Esophagus (tissue), 2 donors: ENCODE results near the gene JUP. TPM values are rescaled to one million over a fixed set of nuclear protein-coding genes. Genes with fewer than 3 reads are reported as not detected.
A peak's percentile ranks its signal among the peaks of the same experiment; 100 is the strongest.

Experiments
- H3K27ac ChIP-seq, 2 donors: one replicate each; pipeline ENCODE4 v1.5.1; 2013; ENCODE audit warnings: low read depth in 2 of 2, mild to moderate bottlenecking in 2 of 2, inconsistent platforms in 1 of 2, low read length in 1 of 2, moderate library complexity in 1 of 2
- H3K27me3 ChIP-seq, 2 donors: one replicate each; pipeline ENCODE4 v1.6.1; 2013; ENCODE audit warnings: low read length in 2 of 2, control low read depth in 1 of 2, mild to moderate bottlenecking in 1 of 2; ENCODE audit not compliant: insufficient read depth in 2 of 2, control insufficient read depth in 1 of 2
- H3K36me3 ChIP-seq, 2 donors: one replicate each; pipeline ENCODE4 v1.6.1; 2013; ENCODE audit warnings: low read length in 1 of 2; ENCODE audit not compliant: control insufficient read depth in 2 of 2, insufficient read depth in 2 of 2
- H3K4me1 ChIP-seq, 2 donors: one replicate each; pipeline ENCODE4 v1.6.1; 2013; ENCODE audit warnings: low read length in 1 of 2; ENCODE audit not compliant: control insufficient read depth in 2 of 2, insufficient read depth in 2 of 2
- H3K4me3 ChIP-seq, 2 donors: one replicate each; pipeline ENCODE4 v1.5.1; 2013; ENCODE audit warnings: low read length in 2 of 2, mild to moderate bottlenecking in 2 of 2, low read depth in 1 of 2, moderate library complexity in 1 of 2
- H3K9me3 ChIP-seq, 2 donors: one replicate each; pipeline ENCODE4 v1.6.1; 2013; ENCODE audit warnings: mild to moderate bottlenecking in 2 of 2, low read depth in 1 of 2, low read length in 1 of 2, moderate library complexity in 1 of 2; ENCODE audit not compliant: control insufficient read depth in 2 of 2, insufficient read depth in 1 of 2
- WGBS, 2 donors: extraction: QIAGEN DNeasy Blood & Tissue Kit; methylation state at CpG; one replicate each; pipeline ENCODE4 v1.1.7; 2013; 5-methylcytosine and 5-hydroxymethylcytosine counted together
- polyA plus RNA-seq, 2 donors: library from polyadenylated mRNA; stranded (reverse); fragments of 200-250 nt; gene quantifications; one replicate each; pipeline ENCODE4 v1.2.3, GENCODE V29; 2013
- donor health status: healthy with polysubstance abuse.
- donor health status: Bipolar disorder and iron deficiency.

Gene JUP
- polyA plus RNA-seq, 2 donors = 445 to 752 TPM

DNA sequence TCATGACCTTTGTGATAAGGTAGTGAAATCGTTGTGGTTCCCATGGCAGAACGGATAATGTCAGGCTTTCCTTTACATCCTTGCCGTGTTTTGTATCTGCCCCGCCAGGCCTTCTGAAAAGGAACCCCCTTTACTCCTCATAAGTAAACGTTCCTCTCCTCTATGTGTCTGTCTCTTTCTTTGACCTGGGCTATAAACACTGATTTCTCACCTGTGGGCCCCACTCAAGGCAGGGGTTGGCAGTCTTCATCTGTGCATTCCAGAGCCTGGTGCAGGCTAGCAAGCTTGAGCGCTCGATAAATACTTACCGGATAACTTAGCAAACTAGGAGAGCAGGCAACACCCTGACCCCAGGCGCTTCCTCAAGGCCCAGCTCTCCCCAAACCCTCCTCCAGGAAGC, 44.8 kb downstream of the JUP start:
- 67 to 72% methylated on average over 9 of the region's 9 CpGs for WGBS, 2 donors
- H3K4me1 ChIP-seq = no peaks in the 10 kb centered on the region
- no peaks in the 10 kb centered on the region for H3K9me3 ChIP-seq
- no peaks in the 10 kb centered on the region for H3K27me3 ChIP-seq
- H3K27ac ChIP-seq = no peak overlapping the region
- no peaks in the 10 kb centered on the region for H3K36me3 ChIP-seq
- H3K4me3 ChIP-seq = no peak overlapping the region

GRCh38 chr17:41740506-41740905, 46.0 kb downstream of the JUP start:
- Histone ChIP-seq H3K27me3 (no peaks in the 10 kb centered on the region), H3K9me3 (no peaks in the 10 kb centered on the region), H3K4me1 (no peaks in the 10 kb centered on the region), H3K27ac (no peak overlapping the region), H3K4me3 (no peak overlapping the region), H3K36me3 (no peaks in the 10 kb centered on the region)
- 91 to 94% methylated on average over 5 of the region's 5 CpGs for WGBS, 2 donors

DNA sequence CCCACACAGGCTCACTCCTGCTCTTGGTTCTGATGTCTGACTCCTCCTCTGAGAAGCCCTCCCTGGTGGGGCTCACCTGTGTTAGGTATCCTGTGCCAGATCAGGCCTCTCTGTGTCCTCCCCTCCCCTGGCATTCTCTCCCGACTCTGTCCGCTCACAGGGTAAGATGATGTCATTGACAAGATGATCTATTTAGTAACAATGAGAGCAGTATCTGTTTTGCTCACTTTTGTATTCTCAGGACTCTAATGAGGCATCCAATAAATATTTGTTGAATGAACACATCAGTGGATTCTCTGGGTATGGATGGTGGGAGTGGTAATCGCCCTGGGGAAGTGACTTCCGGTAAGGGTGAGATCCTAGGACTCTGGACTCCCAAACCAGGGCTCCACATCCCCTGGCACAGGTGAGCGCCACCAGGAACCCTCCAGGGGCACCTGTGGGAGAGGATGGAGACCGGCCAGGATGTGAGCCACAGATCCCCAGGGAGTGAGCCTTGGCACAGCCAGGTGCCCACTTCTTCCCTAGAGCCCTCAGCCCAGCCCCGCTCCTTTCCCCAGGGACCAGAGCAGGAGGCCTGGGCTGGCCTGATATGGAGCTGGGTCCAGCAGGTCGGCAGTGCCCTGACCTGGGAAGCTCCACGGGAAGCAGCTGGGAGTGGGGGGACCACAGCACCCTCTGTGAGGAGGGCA, 46.7 kb downstream of the JUP start:
- no peak overlapping the region for H3K4me3 ChIP-seq
- no peak overlapping the region for H3K27ac ChIP-seq
- 52 to 61% methylated on average over 9 of the region's 9 CpGs for WGBS, 2 donors
- H3K4me1 ChIP-seq = peaks cover 0 to 2% of the 10 kb centered on the region in 2 donors
- H3K9me3 ChIP-seq = no peaks in the 10 kb centered on the region
- no peaks in the 10 kb centered on the region for H3K27me3 ChIP-seq
- no peaks in the 10 kb centered on the region for H3K36me3 ChIP-seq

GRCh38 chr17:41738801-41739112, 47.8 kb downstream of the JUP start:
- no peaks in the 10 kb centered on the region for H3K27me3 ChIP-seq
- WGBS, 2 donors = 98 to 100% methylated on average over 3 to 5 of the region's 5 CpGs
- no peaks in the 10 kb centered on the region for H3K36me3 ChIP-seq
- no peaks in the 10 kb centered on the region for H3K9me3 ChIP-seq
- no peak overlapping the region for H3K4me3 ChIP-seq
- H3K27ac ChIP-seq = no peak overlapping the region
- peaks cover 0 to 13% of the 10 kb centered on the region in 2 donors for H3K4me1 ChIP-seq

DNA sequence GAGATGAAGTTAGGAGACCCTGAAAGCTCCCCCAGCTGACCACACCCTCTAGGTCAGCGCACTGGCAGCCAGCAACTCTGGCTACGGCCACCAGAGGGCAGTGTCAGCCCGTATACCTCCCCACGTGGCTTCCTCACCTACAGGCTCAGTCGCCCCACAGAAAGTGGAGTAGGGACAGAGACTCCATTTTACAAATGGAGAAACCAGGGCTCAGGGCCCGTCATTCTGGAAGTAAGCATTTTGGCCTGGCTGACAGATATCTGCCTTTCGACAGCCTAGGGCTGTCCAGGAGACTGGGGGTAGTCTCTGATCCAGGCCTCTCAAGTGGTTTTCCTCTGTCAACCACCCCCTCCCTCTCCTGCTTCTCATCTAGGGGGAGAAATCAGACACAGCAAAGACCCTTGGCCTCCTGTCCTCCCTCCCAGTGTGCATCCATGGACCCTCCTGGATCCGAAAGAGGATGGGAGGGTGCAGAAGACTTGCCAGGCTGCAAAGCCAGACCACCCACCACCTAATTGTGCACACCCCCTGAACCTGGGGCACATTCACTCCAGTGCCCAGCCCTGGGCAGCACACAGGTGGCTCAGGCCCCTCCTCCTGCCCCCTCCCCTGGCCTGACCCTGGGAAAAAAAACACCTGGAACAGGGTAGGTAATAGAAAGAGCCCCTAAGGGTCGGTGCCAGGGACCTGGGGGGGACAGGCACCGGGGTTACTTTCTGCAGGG, 48.3 kb downstream of the JUP start:
- Histone ChIP-seq H3K27me3 (no peaks in the 10 kb centered on the region), H3K4me1 (peaks cover 0 to 14% of the 10 kb centered on the region in 2 donors), H3K36me3 (no peaks in the 10 kb centered on the region), H3K9me3 (no peaks in the 10 kb centered on the region), H3K4me3 (no peak overlapping the region), H3K27ac (no peak overlapping the region)
- WGBS, 2 donors = 27 to 29% methylated on average over 10 of the region's 10 CpGs

DNA sequence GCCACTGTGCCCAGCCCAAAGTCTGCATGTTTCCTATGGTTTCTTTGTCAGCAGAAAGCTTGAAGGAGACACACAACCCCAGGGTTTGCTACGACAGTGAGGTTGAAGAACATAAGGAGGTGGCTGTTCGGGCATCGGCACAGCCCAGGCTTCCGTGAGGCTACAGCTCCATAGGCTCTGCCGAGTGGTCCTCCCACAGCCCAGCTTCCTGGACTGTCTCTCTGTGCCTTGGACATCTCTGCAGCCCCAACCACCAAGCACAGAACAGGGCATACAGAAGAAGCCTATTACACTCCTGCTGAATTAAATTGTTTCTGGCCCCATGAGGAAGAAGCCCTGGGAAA, 48.9 kb downstream of the JUP start:
- no peaks in the 10 kb centered on the region for H3K36me3 ChIP-seq
- no peaks in the 10 kb centered on the region for H3K27me3 ChIP-seq
- WGBS, 2 donors = 36 to 43% methylated on average over 5 of the region's 5 CpGs
- H3K4me1 ChIP-seq = peaks cover 0 to 14% of the 10 kb centered on the region in 2 donors
- no peak overlapping the region for H3K27ac ChIP-seq
- no peak overlapping the region for H3K4me3 ChIP-seq
- H3K9me3 ChIP-seq = no peaks in the 10 kb centered on the region

DNA sequence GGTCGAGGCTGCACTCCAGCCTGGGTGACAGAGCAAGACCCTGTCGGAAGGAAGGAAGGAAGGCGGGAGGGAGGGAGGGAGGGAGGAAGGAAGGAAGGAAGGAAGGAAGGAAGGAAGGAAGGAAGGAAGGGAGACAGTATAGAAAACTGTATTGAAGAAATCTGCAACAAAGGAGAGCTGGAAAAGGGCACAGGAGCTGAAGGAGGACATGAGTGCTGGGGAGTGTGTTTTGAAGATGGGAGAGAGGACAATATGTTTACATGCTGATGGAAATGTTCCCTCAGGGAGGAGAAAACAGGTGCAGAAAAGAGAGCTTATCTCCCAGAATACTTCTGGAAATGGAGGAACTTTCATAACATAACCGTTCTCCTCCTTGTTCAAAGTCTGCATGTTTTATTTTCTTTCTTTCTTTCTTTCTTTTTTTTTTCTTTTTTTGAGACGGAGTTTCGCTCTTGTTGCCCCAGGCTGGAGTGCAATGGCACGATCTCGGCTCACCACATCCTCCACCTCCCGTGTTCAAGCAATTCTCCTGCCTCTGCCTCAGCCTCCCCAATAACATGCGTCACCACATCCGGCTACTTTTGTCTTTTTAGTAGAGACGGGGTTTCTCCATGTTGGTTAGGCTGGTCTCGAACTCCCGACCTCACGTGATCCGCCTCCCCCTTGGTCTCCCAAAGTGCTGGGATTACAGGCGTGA, 49.4 kb downstream of the JUP start:
- H3K4me3 ChIP-seq = no peak overlapping the region
- no peak overlapping the region for H3K27ac ChIP-seq
- no peaks in the 10 kb centered on the region for H3K9me3 ChIP-seq
- H3K4me1 ChIP-seq = peaks cover 0 to 14% of the 10 kb centered on the region in 2 donors
- H3K27me3 ChIP-seq = no peaks in the 10 kb centered on the region
- WGBS, 2 donors = 54 to 57% methylated on average over 17 of the region's 17 CpGs
- no peaks in the 10 kb centered on the region for H3K36me3 ChIP-seq

DNA sequence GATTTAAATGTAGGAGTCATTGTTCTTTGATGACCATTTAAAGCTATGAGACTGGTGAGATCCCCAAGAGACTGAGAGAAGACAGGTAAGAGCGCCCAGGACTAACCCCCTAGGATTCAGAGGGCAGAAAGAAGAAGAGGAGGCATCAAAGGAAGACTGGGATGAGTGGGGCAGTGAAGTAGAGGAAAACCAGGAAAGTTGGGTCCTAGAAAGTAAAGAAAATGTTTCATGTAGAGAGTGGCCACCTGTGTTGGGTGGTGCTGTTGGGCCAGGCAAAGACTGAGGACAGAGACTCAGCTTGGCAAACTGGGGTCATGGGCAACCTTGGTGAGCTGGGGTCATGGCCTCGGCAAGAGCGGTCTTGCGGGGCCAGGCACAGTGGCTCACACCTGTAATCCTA, 50.8 kb downstream of the JUP start:
- H3K9me3 ChIP-seq = no peaks in the 10 kb centered on the region
- no peaks in the 10 kb centered on the region for H3K36me3 ChIP-seq
- peaks cover 0 to 14% of the 10 kb centered on the region in 2 donors for H3K4me1 ChIP-seq
- WGBS, 2 donors = 91 to 94% methylated on average over 4 of the region's 4 CpGs
- no peaks in the 10 kb centered on the region for H3K27me3 ChIP-seq
- H3K27ac ChIP-seq = no peak overlapping the region
- no peak overlapping the region for H3K4me3 ChIP-seq

- no peaks in the 10 kb centered on the region for H3K9me3 ChIP-seq
- H3K27me3 ChIP-seq = no peaks in the 10 kb centered on the region
- H3K36me3 ChIP-seq = no peaks in the 10 kb centered on the region
- H3K27ac ChIP-seq = no peak overlapping the region
- 3 to 5% methylated on average over 23 of the region's 23 CpGs for WGBS, 2 donors
- peaks cover 0 to 18% of the 10 kb centered on the region in 2 donors for H3K4me1 ChIP-seq
- H3K4me3 ChIP-seq = peak overlapping the region; percentile 28 to 36
Observed at GRCh38 chr17:41734949-41735313, 51.6 kb downstream of the JUP start.
